Endothelial cell of umbilical vein (primary cell): ENCODE results near the gene BLID. TPM values are rescaled to one million over a fixed set of nuclear protein-coding genes. Genes with fewer than 3 reads are reported as not detected.

Source experiments
- BruUV-seq: library from RNA; stranded (reverse); fragments of 400-500 nt; replicated peaks from 2 replicates; lab custom pipeline; 2021; lab: Mats Ljungman, UMichigan
- CTCF ChIA-PET: fragments of 300-600, 350-600 bp; sonication (Branson Sonifier 250); formaldehyde crosslinking; loops from one replicate; lab custom pipeline; 2021; ENCODE audit warnings: antibody characterized with exemption, inconsistent platforms; lab: Charles Lee
- POLR2A ChIA-PET: fragments of 300-600, 350-600 bp; sonication (Branson Sonifier 250); formaldehyde crosslinking; loops from one replicate; lab custom pipeline; 2021; ENCODE audit warnings: antibody characterized with exemption, inconsistent platforms; lab: Charles Lee
- DNase-seq: peaks from one replicate; pipeline ENCODE4 v3.0.0-alpha.2; 2011; ENCODE audit warnings: low read depth, low spot score
- FAIRE-seq: peaks from 2 replicates; lab custom pipeline; 2011; peaks lifted over from hg19 to GRCh38; lab: Jason Lieb, UNC
- H2AFZ ChIP-seq: 2 replicates; pipeline ENCODE4 v1.6.0; 2012; ENCODE audit warnings: low read depth, low read length, control low read depth, inconsistent platforms
- H3K27ac ChIP-seq: 2 replicates; pipeline ENCODE4 v1.5.1; 2011; ENCODE audit warnings: low read depth, mild to moderate bottlenecking, control low read depth, low read length, moderate library complexity; ENCODE audit not compliant: insufficient read depth
- H3K27me3 ChIP-seq, 2 experiments: 2 replicates each; pipeline versions ENCODE4 v1.6.0 to v1.6.1; 2011; ENCODE audit warnings: low read length in 2 of 2, mixed read lengths in 1 of 2; ENCODE audit not compliant: control insufficient read depth in 2 of 2, insufficient read depth in 2 of 2
- H3K36me3 ChIP-seq, 2 experiments: 2 replicates in 1 of 2; 3 replicates in 1 of 2; pipeline ENCODE4 v1.5.1; 2011; ENCODE audit warnings: low read length in 2 of 2, mild to moderate bottlenecking in 1 of 2, moderate library complexity in 1 of 2; ENCODE audit not compliant: control insufficient read depth in 2 of 2, insufficient read depth in 2 of 2; ENCODE audit errors: extremely low read depth in 1 of 2
- H3K4me1 ChIP-seq: 3 replicates; pipeline ENCODE4 v1.5.1; 2011; ENCODE audit warnings: mild to moderate bottlenecking, low read length; ENCODE audit not compliant: control insufficient read depth, insufficient read depth; ENCODE audit errors: extremely low read depth
- H3K4me2 ChIP-seq: 2 replicates; pipeline ENCODE4 v1.6.1; 2011; ENCODE audit warnings: low read length, control low read depth, mixed read lengths; ENCODE audit not compliant: insufficient read depth
- H3K4me3 ChIP-seq, 3 experiments: fragments of 200-600 bp in 1 of 3; sonication (generic), shearing (Covaris generic) in 1 of 3; replicated peaks in 1 of 3; 2 replicates each; pipeline ENCODE4 v1.5.1; 2011 to 2016; ENCODE audit warnings: control low read depth in 3 of 3, low read length in 3 of 3, mild to moderate bottlenecking in 2 of 3, inconsistent platforms in 1 of 3, low read depth in 1 of 3, moderate library complexity in 1 of 3; ENCODE audit not compliant: insufficient read depth in 1 of 3
- H3K79me2 ChIP-seq: 2 replicates; pipeline ENCODE4 v1.6.0; 2012; ENCODE audit warnings: low read length, inconsistent platforms; ENCODE audit not compliant: control insufficient read depth, insufficient read depth
- H3K9ac ChIP-seq: replicated peaks from 2 replicates; pipeline ENCODE3; 2011; ENCODE audit warnings: low read length, control low read depth; ENCODE audit not compliant: insufficient read depth; ENCODE audit errors: extremely low read depth
- H3K9me1 ChIP-seq: replicated peaks from 3 replicates; pipeline ENCODE4 v1.6.0; 2011; ENCODE audit warnings: mild to moderate bottlenecking, low read length; ENCODE audit not compliant: control insufficient read depth, insufficient read depth; ENCODE audit errors: extremely low read depth
- H3K9me3 ChIP-seq: replicated peaks from 2 replicates; pipeline ENCODE4 v1.5.1; 2012; ENCODE audit warnings: low read length, inconsistent platforms; ENCODE audit not compliant: control insufficient read depth, insufficient read depth
- H4K20me1 ChIP-seq: replicated peaks from 2 replicates; pipeline ENCODE3; 2011; ENCODE audit warnings: mild to moderate bottlenecking, low read length; ENCODE audit not compliant: control insufficient read depth, insufficient read depth; ENCODE audit errors: extremely low read depth
- EZH2 ChIP-seq: IDR thresholded peaks from 2 replicates; pipeline ENCODE4 v1.6.1; 2012; ENCODE audit warnings: borderline replicate concordance, low read depth, mild to moderate bottlenecking, moderate library complexity, low read length, inconsistent platforms; ENCODE audit not compliant: severe bottlenecking
- FOS ChIP-seq: IDR thresholded peaks from 2 replicates; pipeline ENCODE4 v1.6.1; 2011; ENCODE audit warnings: mild to moderate bottlenecking, low read length, moderate library complexity, borderline replicate concordance; ENCODE audit not compliant: insufficient read depth
- GATA2 ChIP-seq: IDR thresholded peaks from 2 replicates; pipeline ENCODE4 v1.7.0; 2011; ENCODE audit warnings: low read depth, mild to moderate bottlenecking, moderate library complexity, mixed read lengths, low read length; ENCODE audit not compliant: insufficient read length, insufficient read depth
- JUN ChIP-seq: IDR thresholded peaks from 2 replicates; pipeline ENCODE4 v1.6.1; 2011; ENCODE audit warnings: borderline replicate concordance, low read depth; ENCODE audit not compliant: insufficient read length, insufficient read depth
- MYC ChIP-seq: IDR thresholded peaks from one replicate; pipeline ENCODE4 v1.6.1; 2011; ENCODE audit warnings: mild to moderate bottlenecking, low read depth, low read length
- POLR2A ChIP-seq: IDR thresholded peaks from 2 replicates; pipeline ENCODE4 v1.6.1; 2012; ENCODE audit warnings: low read depth, mild to moderate bottlenecking, control low read depth, low read length
- POLR2AphosphoS5 ChIP-seq: IDR thresholded peaks from 2 replicates; pipeline ENCODE4 v1.6.1; 2012; ENCODE audit warnings: low read depth, mild to moderate bottlenecking, control low read depth, low read length, moderate library complexity; ENCODE audit not compliant: insufficient read depth
- dilution Hi-C: fragments of 300-500 bp; cut with MboI; formaldehyde crosslinking; loops from one replicate; pipeline ENCODE4 v1.15.0; 2019; ENCODE audit warnings: low sequenced_read_pairs; ENCODE audit not compliant: extremely low pct_ligation_motif_present
- intact Hi-C: fragments of 100-400 bp; cut with micrococcal nuclease; formaldehyde crosslinking; loops from one replicate; pipeline ENCODE4 v1.10.0; 2022
- polyA plus RNA-seq, 4 experiments: library from polyadenylated mRNA; depleted of rRNA in 3 of 4; stranded (reverse) in 3 of 4; unstranded in 1 of 4; fragments of >200 nt; gene quantifications; 2 replicates each; pipeline versions ENCODE4 v1.2.1 to v1.2.3, GENCODE V29; 2011 to 2012; ENCODE audit warnings: missing spikeins in 1 of 4
- total RNA-seq: library from RNA; stranded (reverse); gene quantifications from 2 replicates; pipeline ENCODE4 v1.2.3, GENCODE V29; 2021
- TF ChIP-seq, protein P1 (sequence below): IDR thresholded peaks from 2 replicates; pipeline ENCODE4 v1.6.1; 2011; ENCODE audit not compliant: insufficient read depth, insufficient read length
- TF ChIP-seq, protein P2 (sequence below), 2 donors: IDR thresholded peaks; 1 replicate in 1 of 2; 2 replicates in 1 of 2; pipeline ENCODE4 v1.5.1; 2011; ENCODE audit warnings: low read length in 2 of 2, mild to moderate bottlenecking in 2 of 2, moderate library complexity in 2 of 2, control low read depth in 1 of 2, inconsistent platforms in 1 of 2, low read depth in 1 of 2; ENCODE audit not compliant: insufficient read depth in 1 of 2; ENCODE audit errors: extremely low read depth in 1 of 2

The BLID gene
- total and polyA plus RNA-seq, 2 donors (not counting 3 experiments of a cell fraction or from before 2014, with no cell fraction given), result 0.12 to 3.5 TPM

DNA sequence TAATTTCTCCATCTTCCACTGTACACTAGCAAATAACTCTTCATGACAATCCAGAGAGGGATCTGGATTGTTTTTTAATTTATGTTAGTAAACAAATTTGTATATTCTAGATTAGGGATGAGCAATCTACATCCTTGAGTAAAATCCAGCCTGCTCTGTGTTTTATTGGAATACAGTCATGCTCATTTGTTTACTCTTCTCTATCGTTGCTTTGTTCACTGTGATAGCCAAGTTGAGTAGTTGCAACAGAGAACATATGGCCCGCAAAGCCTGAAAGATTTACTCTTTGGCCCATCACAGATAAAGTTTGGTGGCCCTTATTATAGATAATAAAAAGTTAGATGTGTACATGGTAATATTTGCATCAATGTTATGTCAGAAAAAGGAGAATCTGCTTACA is 6.2 kb upstream of the BLID start:
- FAIRE-seq, result no peak
- no peaks in the 10 kb centered on the region for H3K9me1 ChIP-seq
- no TSS peak for BruUV-seq
- ChIA-PET POLR2A (no interaction called here), CTCF (no interaction called here)
- no peaks in the 10 kb centered on the region for H3K27me3 ChIP-seq
- dilution Hi-C loops (no loop called here), intact Hi-C loops (no loop called here)
- H3K9ac ChIP-seq, result no peak overlapping the region
- no peak overlapping the region for H2AFZ ChIP-seq
- H3K9me3 ChIP-seq, result no peaks in the 10 kb centered on the region
- DNase-seq, result no peak
- no peak for TF ChIP-seq GATA2
- no peak for TF ChIP-seq POLR2AphosphoS5
- no peak for TF ChIP-seq JUN
- TF ChIP-seq EZH2, result no peak
- no peak for TF ChIP-seq FOS
- TF ChIP-seq MYC, result no peak
- TF ChIP-seq, protein P1, sequence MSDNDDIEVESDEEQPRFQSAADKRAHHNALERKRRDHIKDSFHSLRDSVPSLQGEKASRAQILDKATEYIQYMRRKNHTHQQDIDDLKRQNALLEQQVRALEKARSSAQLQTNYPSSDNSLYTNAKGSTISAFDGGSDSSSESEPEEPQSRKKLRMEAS, result no peak
- TF ChIP-seq, protein P2, sequence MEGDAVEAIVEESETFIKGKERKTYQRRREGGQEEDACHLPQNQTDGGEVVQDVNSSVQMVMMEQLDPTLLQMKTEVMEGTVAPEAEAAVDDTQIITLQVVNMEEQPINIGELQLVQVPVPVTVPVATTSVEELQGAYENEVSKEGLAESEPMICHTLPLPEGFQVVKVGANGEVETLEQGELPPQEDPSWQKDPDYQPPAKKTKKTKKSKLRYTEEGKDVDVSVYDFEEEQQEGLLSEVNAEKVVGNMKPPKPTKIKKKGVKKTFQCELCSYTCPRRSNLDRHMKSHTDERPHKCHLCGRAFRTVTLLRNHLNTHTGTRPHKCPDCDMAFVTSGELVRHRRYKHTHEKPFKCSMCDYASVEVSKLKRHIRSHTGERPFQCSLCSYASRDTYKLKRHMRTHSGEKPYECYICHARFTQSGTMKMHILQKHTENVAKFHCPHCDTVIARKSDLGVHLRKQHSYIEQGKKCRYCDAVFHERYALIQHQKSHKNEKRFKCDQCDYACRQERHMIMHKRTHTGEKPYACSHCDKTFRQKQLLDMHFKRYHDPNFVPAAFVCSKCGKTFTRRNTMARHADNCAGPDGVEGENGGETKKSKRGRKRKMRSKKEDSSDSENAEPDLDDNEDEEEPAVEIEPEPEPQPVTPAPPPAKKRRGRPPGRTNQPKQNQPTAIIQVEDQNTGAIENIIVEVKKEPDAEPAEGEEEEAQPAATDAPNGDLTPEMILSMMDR (IDR thresholded peaks at IDR 0.05; ENCODE audit: extremely low read depth in 1 of 2, insufficient read depth in 1 of 2, low read depth in 1 of 2, low read length in 2 of 2), result no peak
- TF ChIP-seq POLR2A, result no peak
- no peak overlapping the region for H3K27ac ChIP-seq
- H3K4me3 ChIP-seq, result no peak overlapping the region
- H3K79me2 ChIP-seq, result peaks cover 79% of the 10 kb centered on the region
- H4K20me1 ChIP-seq, result no peaks in the 10 kb centered on the region
- H3K4me2 ChIP-seq, result no peak overlapping the region
- H3K36me3 ChIP-seq, result peaks cover 0 to 7% of the 10 kb centered on the region in 2 experiments
- H3K4me1 ChIP-seq, result no peaks in the 10 kb centered on the region
